ENCODE measurements around the gene RYR2.

GRCh38 chr1:237478082-237478481, 436.1 kb downstream of the RYR2 start:
- TF ChIP-seq GATA3 (IDR thresholded peaks at IDR 0.05; ENCODE audit: low read depth, low read length) (no peak), GATA2 (IDR thresholded peaks at IDR 0.05; ENCODE audit: low read depth, low read length) (no peak)

Measured in SH-SY5Y (cell line).